B cell (primary cell): ENCODE results near the gene COL4A5. TPM values are rescaled to one million over a fixed set of nuclear protein-coding genes. Genes with fewer than 3 reads are reported as not detected.

ENCODE experiments used
- ATAC-seq: fragments of 200-7000 bp; cut with Tn5 transposase; one replicate; pipeline ENCODE4 v1.10.0; 2021; ENCODE audit warnings: low read depth, mild to moderate bottlenecking, moderate number of reproducible peaks, moderate library complexity
- CTCF ChIA-PET: fragments of 350-600 bp; sonication (Branson Sonifier 250); formaldehyde crosslinking; loops from one replicate; lab custom pipeline; 2021; ENCODE audit warnings: antibody characterized with exemption, inconsistent platforms; lab: Charles Lee
- POLR2A ChIA-PET: fragments of 350-600 bp; sonication (Branson Sonifier 250); formaldehyde crosslinking; loops from one replicate; lab custom pipeline; 2021; ENCODE audit warnings: antibody characterized with exemption; lab: Charles Lee
- DNase-seq: peaks from one replicate; pipeline ENCODE4 v3.0.0; 2013
- H2AFZ ChIP-seq: 2 replicates; pipeline ENCODE4 v1.6.1; 2012; ENCODE audit warnings: mild to moderate bottlenecking, low read depth, low read length; ENCODE audit not compliant: insufficient read depth, poor library complexity, severe bottlenecking
- H3K27ac ChIP-seq, 2 donors: 1 replicate in 1 of 2; 2 replicates in 1 of 2; pipeline ENCODE4 v1.5.1; 2012 to 2013; ENCODE audit warnings: low read length in 2 of 2, mild to moderate bottlenecking in 2 of 2, moderate library complexity in 1 of 2
- H3K27me3 ChIP-seq, 4 experiments: fragments of 200-600 bp in 1 of 4; sonication (generic) in 1 of 4; replicated peaks in 1 of 4; 1 replicate in 2 of 4; 2 replicates in 2 of 4; pipeline versions ENCODE4 v1.6.1 to v1.7.0; 2013 to 2016; ENCODE audit warnings: low read length in 3 of 4, mild to moderate bottlenecking in 2 of 4, mixed read lengths in 1 of 4, moderate library complexity in 1 of 4; ENCODE audit not compliant: insufficient read depth in 4 of 4, control insufficient read depth in 3 of 4; ENCODE audit errors: control extremely low read depth in 1 of 4
- H3K36me3 ChIP-seq, 2 experiments: replicated peaks in 1 of 2; 1 replicate in 1 of 2; 2 replicates in 1 of 2; pipeline versions ENCODE4 v1.6.1 to v1.7.1; 2013; ENCODE audit warnings: low read length in 1 of 2; ENCODE audit not compliant: insufficient read depth in 2 of 2, control insufficient read depth in 1 of 2; ENCODE audit errors: control extremely low read depth in 1 of 2, extremely low read depth in 1 of 2
- H3K4me1 ChIP-seq, 2 donors: fragments of 200-600 bp in 1 of 2; sonication (generic) in 1 of 2; 1 replicate in 1 of 2; 2 replicates in 1 of 2; pipeline versions ENCODE4 v1.5.1 to v1.6.1; 2013 to 2017; ENCODE audit warnings: low read length in 2 of 2; ENCODE audit not compliant: control insufficient read depth in 2 of 2, insufficient read depth in 2 of 2
- H3K4me2 ChIP-seq: replicated peaks from 2 replicates; pipeline ENCODE3; 2012; ENCODE audit warnings: mild to moderate bottlenecking, low read depth, low read length; ENCODE audit not compliant: poor library complexity, severe bottlenecking
- H3K4me3 ChIP-seq, 5 experiments: fragments of 200-600 bp in 1 of 5; sonication (generic) in 1 of 5; 1 replicate in 3 of 5; 2 replicates in 2 of 5; pipeline versions ENCODE4 v1.5.1 to v1.7.0; 2011 to 2016; ENCODE audit warnings: low read length in 4 of 5, mild to moderate bottlenecking in 4 of 5, low read depth in 2 of 5, control low read depth in 1 of 5, moderate library complexity in 1 of 5; ENCODE audit not compliant: insufficient read depth in 1 of 5; ENCODE audit errors: control extremely low read depth in 1 of 5, extremely low read depth in 1 of 5
- H3K79me2 ChIP-seq: fragments of 200-600 bp; sonication (generic); one replicate; pipeline ENCODE4 v1.6.0; 2016; ENCODE audit warnings: low read length; ENCODE audit not compliant: control insufficient read depth, insufficient read depth
- H3K9ac ChIP-seq: fragments of 200-600 bp; sonication (generic); 2 replicates; pipeline ENCODE4 v1.6.1; 2017; ENCODE audit warnings: mild to moderate bottlenecking, low read length, moderate library complexity
- H3K9me3 ChIP-seq, 3 donors: one replicate each; pipeline versions ENCODE4 v1.6.1 to v1.7.1; 2013; ENCODE audit warnings: low read length in 2 of 3; ENCODE audit not compliant: control insufficient read depth in 2 of 3, insufficient read depth in 1 of 3; ENCODE audit errors: control extremely low read depth in 1 of 3
- H4K20me1 ChIP-seq: 2 replicates; pipeline ENCODE4 v1.6.0; 2012; ENCODE audit warnings: mild to moderate bottlenecking, low read length; ENCODE audit not compliant: insufficient read depth, control insufficient read depth, poor library complexity, severe bottlenecking
- H3K27ac Mint-ChIP-seq: one replicate; pipeline ENCODE4 v1.8.0; 2021; ENCODE audit warnings: mixed read lengths
- H3K27me3 Mint-ChIP-seq: one replicate; pipeline ENCODE4 v1.8.0; 2021; ENCODE audit warnings: mixed read lengths
- H3K4me1 Mint-ChIP-seq: one replicate; pipeline ENCODE4 v1.8.0; 2021; ENCODE audit warnings: mixed read lengths
- H3K4me3 Mint-ChIP-seq: one replicate; pipeline ENCODE4 v1.8.0; 2021; ENCODE audit warnings: mixed read lengths
- H3K9me3 Mint-ChIP-seq: one replicate; pipeline ENCODE4 v1.8.0; 2022; ENCODE audit warnings: mixed read lengths; ENCODE audit not compliant: insufficient read depth
- CTCF ChIP-seq: fragments of 200-600 bp; IDR thresholded peaks from one replicate; pipeline ENCODE4 v1.8.0; 2022; ENCODE audit warnings: antibody characterized with exemption, mild to moderate bottlenecking
- EZH2 ChIP-seq: IDR thresholded peaks from 2 replicates; pipeline ENCODE4 v1.6.1; 2012; ENCODE audit warnings: borderline replicate concordance, low read depth, mild to moderate bottlenecking, moderate library complexity, low read length; ENCODE audit not compliant: insufficient read depth, poor library complexity, severe bottlenecking
- WGBS: methylation state at CpG from one replicate; pipeline ENCODE4 v1.1.5; 2013; ENCODE audit warnings: missing lambda C conversion rate; ENCODE audit not compliant: insufficient coverage; 5-methylcytosine and 5-hydroxymethylcytosine counted together
- intact Hi-C: fragments of 100-400 bp; cut with micrococcal nuclease; formaldehyde crosslinking; loops from one replicate; pipeline ENCODE4 v1.10.0; 2022
- polyA plus RNA-seq: library from polyadenylated mRNA; depleted of rRNA; stranded (reverse); fragments of >200 nt; gene quantifications from 2 replicates; pipeline ENCODE4 v1.2.3, GENCODE V29; 2012
- total RNA-seq, 2 donors: library from RNA; stranded (reverse); fragments of 120-200 nt in 1 of 2; gene quantifications; 1 replicate in 1 of 2; 2 replicates in 1 of 2; pipeline versions ENCODE4 v1.2.3 to v1.2.4, GENCODE V29; 2013 to 2022

COL4A5 gene
- total and polyA plus RNA-seq, 2 donors (not counting 1 experiment from before 2014, with no cell fraction given): not detected

- intact Hi-C loops: no loop called here
- Mint-ChIP-seq H3K4me3 (no peak overlapping the region), H3K9me3 (no peaks in the 10 kb centered on the region), H3K4me1 (peaks cover 1% of the 10 kb centered on the region), H3K27ac (no peak overlapping the region), H3K27me3 (peaks cover 10% of the 10 kb centered on the region)
- no peak overlapping the region for H3K4me2 ChIP-seq
- no peak overlapping the region for H3K27ac ChIP-seq
- peaks cover 0 to 7% (median 0%) of the 10 kb centered on the region in 3 donors for H3K9me3 ChIP-seq
- peaks cover 0 to 4% of the 10 kb centered on the region in 2 donors for H3K4me1 ChIP-seq
- H3K4me3 ChIP-seq: no peak overlapping the region
- no peak overlapping the region for H2AFZ ChIP-seq
- H3K79me2 ChIP-seq: no peaks in the 10 kb centered on the region
- peaks cover 0 to 10% (median 2%) of the 10 kb centered on the region in 4 experiments for H3K27me3 ChIP-seq
- ATAC-seq: no peak
- 2% methylated on average over 20 of the region's 39 CpGs for WGBS
- H3K36me3 ChIP-seq: no peaks in the 10 kb centered on the region
- ChIA-PET POLR2A (no interaction called here), CTCF (no interaction called here)
- no peak overlapping the region for H3K9ac ChIP-seq
- H4K20me1 ChIP-seq: no peaks in the 10 kb centered on the region
- DNase-seq: no peak
- TF ChIP-seq CTCF (no peak), EZH2 (no peak)
These were observed 293.1 kb downstream of the COL4A5 start for GRCh38 chrX:108732630-108733321.

- no peaks in the 10 kb centered on the region for H3K79me2 ChIP-seq
These were observed 294.8 kb downstream of the COL4A5 start for GRCh38 chrX:108734426-108734825.

More at GRCh38 chrX:108734426-108734825, 294.8 kb downstream of the COL4A5 start:
- ChIA-PET CTCF (no interaction called here), POLR2A (no interaction called here)
- peaks cover 15% of the 10 kb centered on the region for H3K27me3 Mint-ChIP-seq
- no peak for DNase-seq
- peaks cover 1% of the 10 kb centered on the region for H3K4me1 Mint-ChIP-seq
- Histone ChIP-seq H3K36me3 (no peaks in the 10 kb centered on the region), H3K4me1 (peaks cover 0 to 4% of the 10 kb centered on the region in 2 donors), H3K27me3 (peaks cover 0 to 10% (median 2%) of the 10 kb centered on the region in 4 experiments), H3K27ac (no peak overlapping the region), H2AFZ (no peak overlapping the region), H3K4me3 (no peak overlapping the region), H3K9ac (no peak overlapping the region), H3K4me2 (no peak overlapping the region), H4K20me1 (no peaks in the 10 kb centered on the region), H3K9me3 (peaks cover 0 to 7% (median 0%) of the 10 kb centered on the region in 3 donors)
- no peaks in the 10 kb centered on the region for H3K9me3 Mint-ChIP-seq
- ATAC-seq: no peak
- H3K27ac Mint-ChIP-seq: no peak overlapping the region
- intact Hi-C loops: no loop called here
- WGBS: 57% methylated on average over 7 of the region's 7 CpGs
- H3K4me3 Mint-ChIP-seq: no peak overlapping the region
- no peak for TF ChIP-seq EZH2
- TF ChIP-seq CTCF: no peak
